ENCODE data around the gene CACNA2D3. TPM values are rescaled to one million over a fixed set of nuclear protein-coding genes. Genes with fewer than 3 reads are reported as not detected.

Gene CACNA2D3
- total RNA-seq, 1 donor from 2014 or later, result 0.70 TPM

DNA sequence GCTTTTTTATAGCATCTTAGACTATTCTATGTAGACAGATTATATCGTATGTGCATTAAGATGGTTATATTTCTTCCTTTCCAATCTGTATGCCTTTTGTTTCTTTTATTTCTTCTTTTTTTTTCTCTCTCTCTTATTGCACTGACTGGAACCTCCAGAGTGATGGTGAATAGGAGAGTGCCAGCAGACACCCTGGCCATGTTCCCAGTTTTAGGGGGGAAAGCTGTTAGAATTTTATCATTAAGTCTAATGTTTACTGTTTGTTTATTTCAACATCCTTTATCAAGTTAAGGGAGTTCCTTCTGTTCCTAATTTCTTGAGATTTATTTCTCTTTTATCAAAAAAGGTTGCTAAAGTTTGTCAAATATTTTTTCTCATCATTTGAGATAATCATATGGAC is 922.1 kb downstream of the CACNA2D3 start:
- no peaks in the 10 kb centered on the region for H3K36me3 ChIP-seq (ENCODE audit: insufficient read depth, low read length)
- no peak for FAIRE-seq
- H3K4me3 Mint-ChIP-seq (ENCODE audit: unreplicated experiment), result no peak overlapping the region
- H3K79me2 ChIP-seq (ENCODE audit: insufficient read depth, low read length), result no peaks in the 10 kb centered on the region
- H2AFZ ChIP-seq (ENCODE audit: low read depth, low read length), result no peak overlapping the region
- DNase-seq (ENCODE audit: low read depth), result no peak
- no peaks in the 10 kb centered on the region for H3K36me3 Mint-ChIP-seq (ENCODE audit: low read depth, unreplicated experiment)
- H3K27me3 ChIP-seq (ENCODE audit: insufficient read depth, low read length), result no peaks in the 10 kb centered on the region
- no peaks in the 10 kb centered on the region for H3K27me3 Mint-ChIP-seq (ENCODE audit: low read depth, unreplicated experiment)
- no peak overlapping the region for H3K9ac ChIP-seq (ENCODE audit: low read length)
- no peak for TF ChIP-seq CTCF (IDR thresholded peaks at IDR 0.05; ENCODE audit: insufficient read depth, low read depth, low read length)
- no peak for TF ChIP-seq EZH2 (IDR thresholded peaks at IDR 0.05; ENCODE audit: insufficient read depth, low read length)
- H3K4me2 ChIP-seq (ENCODE audit: low read length), result no peak overlapping the region
- no peaks in the 10 kb centered on the region for H3K9me3 ChIP-seq (ENCODE audit: insufficient read depth, low read depth, low read length)
- H3K27ac ChIP-seq (ENCODE audit: low read depth, low read length), result no peak overlapping the region
- H3K4me1 ChIP-seq (ENCODE audit: insufficient read depth, low read length), result no peaks in the 10 kb centered on the region
- H4K20me1 ChIP-seq (ENCODE audit: insufficient read depth, low read length), result no peaks in the 10 kb centered on the region
- no peak overlapping the region for H3K4me3 ChIP-seq (ENCODE audit: insufficient read depth, low read depth, low read length)
- no peaks in the 10 kb centered on the region for H3K9me3 Mint-ChIP-seq (ENCODE audit: unreplicated experiment)
- H3K4me1 Mint-ChIP-seq (ENCODE audit: low read depth, unreplicated experiment), result no peaks in the 10 kb centered on the region
- no peak overlapping the region for H3K27ac Mint-ChIP-seq (ENCODE audit: unreplicated experiment)

DNA sequence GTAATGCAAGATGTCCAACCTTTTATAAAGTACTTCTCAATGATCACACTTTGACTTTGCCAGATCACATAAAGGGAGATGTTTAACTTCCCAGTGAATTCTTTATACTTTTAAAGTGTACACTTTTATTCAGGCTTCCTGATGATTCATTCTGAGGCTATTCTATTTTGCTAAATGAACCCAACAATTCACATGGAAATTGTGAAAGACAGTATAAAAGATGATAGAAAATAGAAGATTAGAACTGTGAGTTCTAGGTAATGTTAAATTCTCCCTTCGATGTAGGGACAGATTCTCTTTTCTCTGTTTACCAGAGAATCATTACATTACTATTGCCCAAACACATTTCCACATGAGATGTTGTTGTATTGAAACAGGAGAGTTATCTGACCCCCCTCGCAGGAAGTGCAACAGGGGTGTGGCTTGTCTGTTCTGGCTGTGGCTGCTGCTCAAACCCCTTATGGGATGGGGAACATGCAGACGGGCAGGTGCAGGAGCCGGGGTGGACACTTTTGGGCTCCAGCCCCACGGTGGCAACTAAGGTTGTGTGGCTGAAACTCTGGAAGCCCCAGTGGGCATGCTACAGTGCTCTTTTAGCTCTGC is 936.8 kb downstream of the CACNA2D3 start:
- H3K27me3 ChIP-seq (ENCODE audit: insufficient read depth, low read length), result no peaks in the 10 kb centered on the region
- no peak overlapping the region for H3K9ac ChIP-seq (ENCODE audit: low read length)
- no peaks in the 10 kb centered on the region for H3K9me3 ChIP-seq (ENCODE audit: insufficient read depth, low read depth, low read length)
- no peaks in the 10 kb centered on the region for H3K36me3 ChIP-seq (ENCODE audit: insufficient read depth, low read length)
- H3K4me2 ChIP-seq (ENCODE audit: low read length), result peak overlapping the region; percentile 27
- Mint-ChIP-seq H3K36me3 (ENCODE audit: low read depth, unreplicated experiment) (no peaks in the 10 kb centered on the region), H3K9me3 (ENCODE audit: unreplicated experiment) (peaks cover 3% of the 10 kb centered on the region), H3K4me1 (ENCODE audit: low read depth, unreplicated experiment) (peaks cover 9% of the 10 kb centered on the region), H3K27ac (ENCODE audit: unreplicated experiment) (no peak overlapping the region), H3K4me3 (ENCODE audit: unreplicated experiment) (no peak overlapping the region), H3K27me3 (ENCODE audit: low read depth, unreplicated experiment) (peaks cover 2% of the 10 kb centered on the region)
- peak overlapping the region; percentile 31 for H2AFZ ChIP-seq (ENCODE audit: low read depth, low read length)
- TF ChIP-seq CTCF (IDR thresholded peaks at IDR 0.05; ENCODE audit: insufficient read depth, low read depth, low read length) (no peak), EZH2 (IDR thresholded peaks at IDR 0.05; ENCODE audit: insufficient read depth, low read length) (no peak)
- H3K27ac ChIP-seq (ENCODE audit: low read depth, low read length), result no peak overlapping the region
- FAIRE-seq (peak; percentile 55), DNase-seq (ENCODE audit: low read depth) (peak; percentile 36)
- H3K4me3 ChIP-seq (ENCODE audit: insufficient read depth, low read depth, low read length), result no peak overlapping the region
- H3K4me1 ChIP-seq (ENCODE audit: insufficient read depth, low read length), result peaks cover 14% of the 10 kb centered on the region
- H3K79me2 ChIP-seq (ENCODE audit: insufficient read depth, low read length), result no peaks in the 10 kb centered on the region
- no peaks in the 10 kb centered on the region for H4K20me1 ChIP-seq (ENCODE audit: insufficient read depth, low read length)

GRCh38 chr3:55060896-55061719 is 938.8 kb downstream of the CACNA2D3 start:
- Histone ChIP-seq H2AFZ (ENCODE audit: low read depth, low read length) (no peak overlapping the region), H3K27ac (ENCODE audit: low read depth, low read length) (no peak overlapping the region), H4K20me1 (ENCODE audit: insufficient read depth, low read length) (no peaks in the 10 kb centered on the region), H3K9me3 (ENCODE audit: insufficient read depth, low read depth, low read length) (no peaks in the 10 kb centered on the region), H3K27me3 (ENCODE audit: insufficient read depth, low read length) (no peaks in the 10 kb centered on the region), H3K4me3 (ENCODE audit: insufficient read depth, low read depth, low read length) (no peak overlapping the region), H3K4me1 (ENCODE audit: insufficient read depth, low read length) (peaks cover 14% of the 10 kb centered on the region), H3K36me3 (ENCODE audit: insufficient read depth, low read length) (no peaks in the 10 kb centered on the region), H3K9ac (ENCODE audit: low read length) (no peak overlapping the region), H3K79me2 (ENCODE audit: insufficient read depth, low read length) (no peaks in the 10 kb centered on the region), H3K4me2 (ENCODE audit: low read length) (no peak overlapping the region)
- no peak for TF ChIP-seq CTCF (IDR thresholded peaks at IDR 0.05; ENCODE audit: insufficient read depth, low read depth, low read length)
- TF ChIP-seq EZH2 (IDR thresholded peaks at IDR 0.05; ENCODE audit: insufficient read depth, low read length), result no peak
- FAIRE-seq, result no peak
- H3K4me1 Mint-ChIP-seq (ENCODE audit: low read depth, unreplicated experiment), result peaks cover 16% of the 10 kb centered on the region
- H3K36me3 Mint-ChIP-seq (ENCODE audit: low read depth, unreplicated experiment), result no peaks in the 10 kb centered on the region
- H3K27me3 Mint-ChIP-seq (ENCODE audit: low read depth, unreplicated experiment), result peaks cover 2% of the 10 kb centered on the region
- peak; percentile 16 for DNase-seq (ENCODE audit: low read depth)
- H3K27ac Mint-ChIP-seq (ENCODE audit: unreplicated experiment), result no peak overlapping the region
- no peaks in the 10 kb centered on the region for H3K9me3 Mint-ChIP-seq (ENCODE audit: unreplicated experiment)
- H3K4me3 Mint-ChIP-seq (ENCODE audit: unreplicated experiment), result no peak overlapping the region
